Esophagus squamous epithelium (tissue), 4 donors: ENCODE data around the gene TSEN34.
A peak's percentile ranks its signal among the peaks of the same experiment; 100 is the strongest.

Experiments
- POLR2A ChIP-seq, 4 donors: fragments of 450-650 bp; IDR thresholded peaks; one replicate each; pipeline ENCODE4 v1.6.1; 2017; ENCODE audit warnings: antibody characterized with exemption in 4 of 4, mild to moderate bottlenecking in 4 of 4, moderate library complexity in 3 of 4
- TF ChIP-seq, protein P1 (sequence below), 6 experiments: fragments of 450-650 bp in 4 of 6; fragments of 200-600 bp in 2 of 6; sonication (generic) in 2 of 6; IDR thresholded peaks; one replicate each; pipeline ENCODE4 v1.5.1; 2016 to 2019; ENCODE audit warnings: antibody characterized with exemption in 6 of 6, mild to moderate bottlenecking in 4 of 6, moderate library complexity in 4 of 6

DNA sequence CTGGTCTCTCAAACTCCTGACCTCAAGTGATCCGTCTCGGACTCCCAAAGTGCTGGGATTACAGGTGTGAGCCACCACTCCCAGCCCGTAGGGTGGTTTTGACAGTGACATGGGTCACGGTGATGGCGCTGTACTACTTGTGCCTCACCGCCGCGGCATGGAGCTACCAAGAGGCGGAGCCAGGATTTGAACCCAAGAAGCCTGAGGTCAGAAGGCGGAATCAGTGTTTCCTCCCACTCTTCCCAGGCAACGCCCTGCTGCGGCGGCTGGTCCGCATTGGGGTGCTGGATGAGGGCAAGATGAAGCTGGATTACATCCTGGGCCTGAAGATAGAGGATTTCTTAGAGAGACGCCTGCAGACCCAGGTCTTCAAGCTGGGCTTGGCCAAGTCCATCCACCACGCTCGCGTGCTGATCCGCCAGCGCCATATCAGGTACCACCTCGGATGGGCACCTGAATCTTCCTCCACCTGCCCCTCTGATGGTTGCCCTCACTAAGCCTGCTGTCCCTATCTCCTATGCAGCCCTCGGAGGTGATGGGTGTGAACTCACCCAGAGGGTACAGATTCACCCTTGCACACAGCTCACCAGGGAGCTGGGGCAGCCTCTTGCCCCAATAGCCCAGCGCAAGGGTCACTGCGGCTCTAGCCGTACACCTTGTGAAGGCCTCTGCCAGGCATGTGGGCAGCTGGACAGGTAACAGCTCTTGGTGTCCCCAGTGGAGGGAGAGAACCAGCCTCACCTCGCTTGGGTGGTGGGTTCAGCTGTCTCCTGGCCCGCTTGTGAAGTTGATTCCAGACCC is 15.1 kb downstream of the TSEN34 start:
- TF ChIP-seq, protein P1, sequence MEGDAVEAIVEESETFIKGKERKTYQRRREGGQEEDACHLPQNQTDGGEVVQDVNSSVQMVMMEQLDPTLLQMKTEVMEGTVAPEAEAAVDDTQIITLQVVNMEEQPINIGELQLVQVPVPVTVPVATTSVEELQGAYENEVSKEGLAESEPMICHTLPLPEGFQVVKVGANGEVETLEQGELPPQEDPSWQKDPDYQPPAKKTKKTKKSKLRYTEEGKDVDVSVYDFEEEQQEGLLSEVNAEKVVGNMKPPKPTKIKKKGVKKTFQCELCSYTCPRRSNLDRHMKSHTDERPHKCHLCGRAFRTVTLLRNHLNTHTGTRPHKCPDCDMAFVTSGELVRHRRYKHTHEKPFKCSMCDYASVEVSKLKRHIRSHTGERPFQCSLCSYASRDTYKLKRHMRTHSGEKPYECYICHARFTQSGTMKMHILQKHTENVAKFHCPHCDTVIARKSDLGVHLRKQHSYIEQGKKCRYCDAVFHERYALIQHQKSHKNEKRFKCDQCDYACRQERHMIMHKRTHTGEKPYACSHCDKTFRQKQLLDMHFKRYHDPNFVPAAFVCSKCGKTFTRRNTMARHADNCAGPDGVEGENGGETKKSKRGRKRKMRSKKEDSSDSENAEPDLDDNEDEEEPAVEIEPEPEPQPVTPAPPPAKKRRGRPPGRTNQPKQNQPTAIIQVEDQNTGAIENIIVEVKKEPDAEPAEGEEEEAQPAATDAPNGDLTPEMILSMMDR (IDR thresholded peaks at IDR 0.05) = no peak
- TF ChIP-seq POLR2A (IDR thresholded peaks at IDR 0.05) = peak in 1 of 4 donors; percentile 20
